Type B pancreatic cell (in vitro differentiated cells): ENCODE results near the gene MGMT. TPM values are rescaled to one million over a fixed set of nuclear protein-coding genes. Genes with fewer than 3 reads are reported as not detected.

Source experiments
- DNase-seq: peaks from one replicate; pipeline ENCODE4 v3.0.0; 2021; ENCODE audit warnings: mixed read lengths; ENCODE audit not compliant: unreplicated experiment; ENCODE audit errors: extremely low spot score
- H3K27ac Mint-ChIP-seq: 2 replicates; pipeline ENCODE4 v1.8.0; 2021; ENCODE audit warnings: mild to moderate bottlenecking, mixed read lengths
- H3K27me3 Mint-ChIP-seq: 2 replicates; pipeline ENCODE4 v1.8.0; 2021; ENCODE audit warnings: mixed read lengths
- H3K36me3 Mint-ChIP-seq: 2 replicates; pipeline ENCODE4 v1.8.0; 2021; ENCODE audit warnings: mixed read lengths
- H3K4me1 Mint-ChIP-seq: one replicate; pipeline ENCODE4 v1.8.0; 2021; ENCODE audit warnings: mixed read lengths; ENCODE audit not compliant: unreplicated experiment
- H3K4me3 Mint-ChIP-seq: 2 replicates; pipeline ENCODE4 v1.8.0; 2021; ENCODE audit warnings: mild to moderate bottlenecking, mixed read lengths
- H3K9me3 Mint-ChIP-seq: 2 replicates; pipeline ENCODE4 v1.8.0; 2021; ENCODE audit warnings: mixed read lengths
- CTCF ChIP-seq: fragments of 200-600 bp; sonication (generic); conservative IDR thresholded peaks from 2 replicates; pipeline ENCODE4 v1.5.0; 2021; ENCODE audit warnings: antibody characterized with exemption, mild to moderate bottlenecking
- total RNA-seq: library from RNA; stranded (reverse); gene quantifications from 2 replicates; pipeline ENCODE4 v1.2.1, GENCODE V29; 2021; ENCODE audit warnings: low replicate concordance

Gene MGMT
- total RNA-seq, 1 donor from 2014 or later: 18.8 TPM

DNA sequence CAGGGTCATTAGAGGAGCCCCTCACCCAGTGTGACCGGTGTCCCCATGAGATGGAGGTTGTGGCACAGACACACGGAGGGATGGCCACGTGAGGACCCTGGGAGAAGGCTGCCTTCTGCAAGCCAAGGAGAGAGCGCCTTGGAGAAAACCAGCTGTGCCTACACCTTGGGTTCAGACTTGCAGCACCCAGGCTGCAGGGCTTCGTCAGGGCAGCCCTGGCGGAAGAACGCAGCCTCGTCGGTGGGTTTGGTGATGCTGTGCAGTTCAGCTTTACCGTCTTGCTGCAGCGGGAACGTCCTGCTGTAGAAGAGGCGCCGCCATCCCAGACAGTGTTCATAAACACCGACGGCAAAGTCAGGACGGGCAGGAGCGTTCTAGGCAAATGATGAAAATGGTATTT lies 89.3 kb downstream of the MGMT start:
- no peak for TF ChIP-seq CTCF
- H3K36me3 Mint-ChIP-seq: peaks cover 9% of the 10 kb centered on the region
- no peaks in the 10 kb centered on the region for H3K4me1 Mint-ChIP-seq
- no peak overlapping the region for H3K27ac Mint-ChIP-seq
- H3K4me3 Mint-ChIP-seq: no peak overlapping the region
- DNase-seq: no peak
- no peaks in the 10 kb centered on the region for H3K9me3 Mint-ChIP-seq
- H3K27me3 Mint-ChIP-seq: no peaks in the 10 kb centered on the region

- no peak for TF ChIP-seq CTCF
- Mint-ChIP-seq H3K36me3 (peaks cover 4% of the 10 kb centered on the region), H3K27ac (no peak overlapping the region), H3K4me3 (no peak overlapping the region), H3K27me3 (no peaks in the 10 kb centered on the region), H3K9me3 (peaks cover 3% of the 10 kb centered on the region), H3K4me1 (no peaks in the 10 kb centered on the region)
- no peak for DNase-seq
Observed at GRCh38 chr10:129560361-129560760, 93.3 kb downstream of the MGMT start.

- Mint-ChIP-seq H3K27ac (no peak overlapping the region), H3K27me3 (no peaks in the 10 kb centered on the region), H3K9me3 (peaks cover 3% of the 10 kb centered on the region), H3K4me3 (no peak overlapping the region), H3K4me1 (no peaks in the 10 kb centered on the region), H3K36me3 (peaks cover 4% of the 10 kb centered on the region)
- no peak for DNase-seq
- TF ChIP-seq CTCF: no peak
Observed at GRCh38 chr10:129562487-129562886, 95.4 kb downstream of the MGMT start.

- no peak overlapping the region for H3K4me3 Mint-ChIP-seq
- H3K4me1 Mint-ChIP-seq: no peaks in the 10 kb centered on the region
- no peak for TF ChIP-seq CTCF
- H3K27ac Mint-ChIP-seq: no peak overlapping the region
- H3K9me3 Mint-ChIP-seq: peaks cover 3% of the 10 kb centered on the region
- peaks cover 4% of the 10 kb centered on the region for H3K36me3 Mint-ChIP-seq
- no peaks in the 10 kb centered on the region for H3K27me3 Mint-ChIP-seq
- no peak for DNase-seq
Observed at GRCh38 chr10:129564923-129565322, 97.9 kb downstream of the MGMT start.

DNA sequence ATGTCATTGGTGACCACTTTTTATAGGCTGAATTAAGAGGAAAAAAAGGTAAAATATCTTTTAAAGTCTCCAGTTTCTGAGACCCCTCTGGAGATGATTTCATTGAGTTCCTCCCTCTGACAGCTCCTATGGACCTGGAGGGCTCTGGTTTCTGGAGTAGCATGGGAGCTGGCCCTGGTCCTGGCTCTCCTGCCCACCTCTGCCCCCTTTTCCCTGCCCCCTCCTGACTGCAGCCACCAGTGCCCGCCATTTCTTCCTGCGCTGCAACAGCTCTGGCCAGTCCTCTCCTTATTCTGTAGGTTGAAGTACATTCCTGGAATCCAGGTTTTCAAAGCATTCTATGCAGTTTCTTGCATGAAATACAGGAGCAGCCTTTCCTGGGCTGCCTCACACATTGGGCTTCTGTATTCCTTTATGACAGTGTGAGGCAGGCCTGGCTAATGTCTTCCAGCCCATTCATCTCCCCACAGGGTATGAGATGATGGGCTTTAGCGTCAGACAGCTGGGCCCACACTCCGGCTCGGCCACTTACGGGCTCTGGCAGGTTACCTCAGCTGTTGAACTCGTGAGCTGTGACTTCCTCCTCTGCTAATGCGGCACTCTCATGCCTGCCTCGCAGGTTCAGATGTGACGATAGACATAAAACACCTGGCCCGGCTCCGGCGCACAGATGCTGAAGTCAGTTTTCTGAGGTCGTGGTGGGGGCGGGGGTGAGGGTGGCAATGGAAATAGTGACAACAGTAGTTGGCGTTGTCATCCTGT lies 101.7 kb downstream of the MGMT start:
- DNase-seq: no peak
- no peak overlapping the region for H3K4me3 Mint-ChIP-seq

More for the DNA sequence above, 101.7 kb downstream of the MGMT start:
- no peak overlapping the region for H3K27ac Mint-ChIP-seq
- no peaks in the 10 kb centered on the region for H3K27me3 Mint-ChIP-seq
- H3K9me3 Mint-ChIP-seq: peaks cover 6% of the 10 kb centered on the region
- H3K36me3 Mint-ChIP-seq: peaks cover 4% of the 10 kb centered on the region
- H3K4me1 Mint-ChIP-seq: no peaks in the 10 kb centered on the region
- TF ChIP-seq CTCF: no peak
